Measurements from ENCODE around the gene BRF1.

Gene BRF1

DNA sequence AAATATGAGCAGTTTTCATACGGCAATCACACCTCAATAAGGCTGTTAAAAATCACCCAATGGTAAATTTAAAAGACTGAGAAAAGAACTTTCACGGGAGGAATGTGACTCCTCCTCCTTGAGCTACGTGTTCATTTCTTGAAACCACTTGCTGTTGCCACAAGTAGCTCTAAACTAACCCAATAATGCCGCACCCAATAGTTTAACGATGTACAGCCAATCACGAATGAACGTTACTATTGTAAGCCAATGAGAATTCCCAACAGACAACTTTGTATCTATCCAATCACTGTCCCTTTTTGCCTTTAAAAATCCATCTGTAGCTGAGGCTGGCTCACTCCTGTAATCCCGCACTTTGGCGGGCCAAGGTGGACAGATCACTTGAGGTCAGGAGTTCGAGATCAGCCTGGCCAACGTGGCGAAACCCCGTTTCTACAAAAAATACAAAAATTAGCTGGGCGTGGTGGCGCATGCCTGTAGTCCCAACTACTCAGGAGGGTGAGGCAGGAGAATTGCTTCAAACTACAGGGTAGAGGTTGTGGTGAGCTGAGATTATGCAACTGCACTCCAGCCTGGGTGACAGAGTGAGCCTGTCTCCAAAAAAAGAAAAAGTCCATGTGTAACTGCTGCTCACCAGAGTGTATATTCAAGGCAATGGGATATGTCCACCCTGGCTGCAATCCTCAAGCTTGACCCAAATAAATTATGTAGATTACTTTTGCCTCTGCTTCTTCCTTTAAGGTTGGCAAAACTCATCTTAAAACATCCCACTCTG lies 76.8 kb downstream of the BRF1 start:
- DNase-seq: no peak

DNA sequence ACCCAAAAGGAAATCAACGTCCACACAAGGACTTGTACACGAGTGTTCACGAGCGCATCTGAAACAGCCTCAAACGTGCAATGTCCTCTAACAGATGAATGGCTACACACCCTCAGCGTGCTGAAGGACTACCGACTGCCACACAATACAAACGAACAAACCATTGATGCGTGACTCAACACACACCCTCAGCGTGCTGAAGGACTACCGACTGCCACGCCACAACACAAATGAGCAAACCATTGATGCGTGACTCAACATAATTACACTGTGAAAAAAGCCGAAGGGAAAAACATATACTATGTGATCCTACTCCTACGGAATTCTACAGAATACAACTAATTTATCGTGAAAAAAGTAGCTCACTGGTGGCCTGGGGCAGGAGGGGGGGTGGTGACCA lies 77.5 kb downstream of the BRF1 start:
- DNase-seq: no peak

DNA sequence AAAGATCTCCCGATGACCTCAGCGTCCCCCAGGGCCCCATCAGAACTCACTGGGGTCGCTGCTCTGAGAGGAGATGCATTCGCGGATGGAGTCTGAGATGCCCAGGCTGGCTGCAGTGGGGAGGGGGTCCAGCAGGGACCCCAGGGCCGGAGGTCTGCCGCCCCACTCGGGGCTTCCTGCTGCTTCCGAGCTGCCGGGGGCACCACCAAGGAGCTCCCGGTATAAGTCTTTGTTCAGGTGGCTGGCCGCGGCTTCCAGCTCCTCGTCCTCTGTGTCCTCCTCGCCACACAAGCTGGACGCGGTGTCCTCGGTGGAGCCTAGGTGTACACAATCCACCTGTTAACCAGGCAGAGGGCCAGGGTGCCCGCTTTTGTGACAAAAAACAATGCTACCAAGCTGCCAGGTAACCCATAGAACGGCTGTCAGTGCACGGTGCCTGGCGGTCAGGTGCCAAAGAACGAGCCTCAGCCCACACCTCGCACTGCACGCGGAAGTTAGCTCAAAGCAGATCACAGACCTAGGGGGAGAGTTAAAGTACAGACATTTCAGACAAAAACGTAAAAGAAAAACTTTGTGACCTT lies 79.1 kb downstream of the BRF1 start:
- no peak for DNase-seq

DNA sequence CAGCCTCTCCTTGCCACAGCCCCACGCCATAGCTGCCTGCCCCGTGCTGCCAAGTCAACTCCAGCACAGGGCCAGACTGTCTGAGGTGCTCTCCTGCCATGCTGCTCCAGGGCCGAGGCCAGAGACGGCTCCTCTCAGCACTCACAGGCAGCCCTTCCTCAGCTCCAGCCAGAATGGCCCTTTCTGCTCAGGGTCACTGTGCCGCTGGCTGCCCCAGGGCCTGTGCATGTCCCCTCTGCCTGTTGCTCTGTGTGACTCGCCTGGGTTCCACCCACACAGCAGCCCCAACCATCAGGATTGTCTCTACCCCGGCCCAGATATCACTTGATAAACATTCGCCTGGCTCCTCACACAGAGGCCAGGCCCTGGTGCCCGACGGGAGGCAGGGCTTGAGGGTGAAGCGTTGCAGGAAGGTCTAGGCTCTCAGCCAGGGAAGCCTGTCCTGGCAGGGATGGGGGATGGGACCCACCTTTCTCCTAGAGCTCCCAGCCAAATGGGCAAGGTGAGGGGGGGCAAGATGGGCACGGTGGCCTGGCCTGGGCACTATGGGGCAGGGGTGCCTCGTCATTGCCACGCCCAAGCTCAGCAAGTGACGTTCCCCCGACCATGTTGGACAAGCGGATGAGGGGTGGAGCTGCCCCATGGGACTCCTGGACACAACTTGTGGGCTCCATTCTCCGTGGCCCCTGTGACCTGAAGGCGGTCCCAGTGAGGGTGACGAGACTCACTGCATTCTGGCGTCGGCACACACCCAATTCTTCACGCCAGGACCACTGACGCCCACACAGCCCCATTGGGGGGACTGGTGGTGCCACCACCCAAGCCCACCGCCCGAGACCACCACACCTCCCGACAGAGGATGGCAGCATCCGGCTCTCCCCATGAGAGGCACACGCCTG lies 79.9 kb downstream of the BRF1 start:
- DNase-seq: no peak

DNA sequence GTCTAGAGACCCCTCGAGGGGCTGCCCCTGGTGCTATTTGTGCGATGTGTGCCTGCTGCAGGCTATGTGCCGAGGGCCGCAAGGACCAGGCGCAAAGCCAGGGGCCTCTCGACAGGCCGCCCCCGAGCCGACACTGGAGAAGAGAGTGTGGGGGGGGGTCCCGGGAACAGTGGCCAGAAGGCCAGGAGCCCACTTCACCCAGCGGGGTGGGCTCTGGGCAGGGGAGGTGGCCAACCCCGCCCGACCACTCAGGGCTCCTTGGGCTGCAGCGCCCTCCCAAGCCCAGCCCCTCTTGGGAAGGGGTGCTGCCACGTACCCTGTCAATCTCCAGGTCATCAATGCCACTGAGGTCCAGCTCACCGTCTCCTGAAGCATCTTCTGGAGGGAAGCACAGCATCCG lies 81.0 kb downstream of the BRF1 start:
- DNase-seq: no peak

DNA sequence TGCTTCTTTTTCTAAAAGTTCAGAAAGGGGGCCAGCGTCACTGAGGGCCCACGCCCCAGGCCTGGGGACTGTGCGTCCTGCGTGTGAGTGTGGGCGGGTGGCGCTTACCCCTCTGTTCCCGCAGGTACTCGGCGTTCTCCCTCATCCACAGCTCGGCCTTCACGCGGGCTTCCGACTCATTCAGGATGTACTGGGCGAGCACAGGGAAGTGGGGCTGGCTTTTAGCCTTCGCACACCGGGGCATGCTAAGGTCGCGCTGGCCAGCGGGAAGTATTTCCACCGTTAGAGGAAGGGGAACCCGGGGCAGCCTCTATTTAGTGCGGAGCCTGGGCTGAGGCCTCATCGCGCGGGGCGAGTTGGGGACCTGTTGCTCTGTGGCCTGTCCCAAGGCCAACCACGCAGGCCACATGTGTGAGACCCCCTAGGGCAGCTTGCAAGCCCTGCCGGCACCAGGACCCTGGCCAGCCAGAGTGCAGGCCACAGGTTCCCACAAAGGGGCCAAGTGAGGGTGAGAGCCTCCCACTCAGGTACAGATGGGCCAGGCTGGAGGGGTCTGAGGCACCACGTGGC lies 81.7 kb downstream of the BRF1 start:
- no peak for DNase-seq

DNA sequence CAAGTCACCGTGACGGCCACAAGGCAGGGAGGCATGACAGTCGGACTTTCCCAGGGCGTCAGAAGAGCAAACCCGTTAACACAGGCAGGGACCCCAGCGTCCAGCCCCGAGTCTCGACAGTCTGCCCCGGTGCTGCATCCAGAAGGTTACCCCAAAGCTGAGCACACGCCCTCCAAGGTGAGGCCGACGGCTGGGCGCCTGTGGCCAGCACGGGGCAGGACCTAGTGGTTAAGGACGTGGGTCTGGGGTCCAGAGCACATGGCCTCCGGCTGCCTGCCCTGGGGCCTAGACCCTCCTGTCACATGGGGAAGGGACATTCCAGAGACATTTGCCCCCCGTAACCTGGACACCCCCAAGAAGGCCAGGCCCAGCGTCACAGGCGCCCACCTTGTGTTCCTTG lies 82.2 kb downstream of the BRF1 start:
- DNase-seq: no peak

DNA sequence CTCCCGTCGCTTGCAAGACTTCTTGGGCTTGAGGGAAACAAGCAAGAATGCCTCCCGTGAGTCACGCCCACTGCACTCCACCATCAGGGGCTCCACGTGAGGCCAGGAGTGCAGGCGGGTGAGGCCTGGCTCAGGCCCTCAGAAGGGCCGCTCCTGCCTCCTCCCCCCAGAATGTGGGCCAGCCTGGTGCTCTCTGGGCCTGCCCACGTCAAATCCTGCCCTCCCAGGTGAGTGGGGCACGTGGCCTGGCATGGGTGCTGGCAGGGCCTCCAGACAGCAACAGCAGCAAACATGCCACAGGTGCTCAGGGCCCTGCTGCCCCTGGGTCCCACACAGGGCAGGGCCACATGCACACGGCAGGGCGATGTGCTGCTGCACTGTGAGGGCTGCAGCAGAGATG lies 83.0 kb downstream of the BRF1 start:
- no peak for DNase-seq

DNA sequence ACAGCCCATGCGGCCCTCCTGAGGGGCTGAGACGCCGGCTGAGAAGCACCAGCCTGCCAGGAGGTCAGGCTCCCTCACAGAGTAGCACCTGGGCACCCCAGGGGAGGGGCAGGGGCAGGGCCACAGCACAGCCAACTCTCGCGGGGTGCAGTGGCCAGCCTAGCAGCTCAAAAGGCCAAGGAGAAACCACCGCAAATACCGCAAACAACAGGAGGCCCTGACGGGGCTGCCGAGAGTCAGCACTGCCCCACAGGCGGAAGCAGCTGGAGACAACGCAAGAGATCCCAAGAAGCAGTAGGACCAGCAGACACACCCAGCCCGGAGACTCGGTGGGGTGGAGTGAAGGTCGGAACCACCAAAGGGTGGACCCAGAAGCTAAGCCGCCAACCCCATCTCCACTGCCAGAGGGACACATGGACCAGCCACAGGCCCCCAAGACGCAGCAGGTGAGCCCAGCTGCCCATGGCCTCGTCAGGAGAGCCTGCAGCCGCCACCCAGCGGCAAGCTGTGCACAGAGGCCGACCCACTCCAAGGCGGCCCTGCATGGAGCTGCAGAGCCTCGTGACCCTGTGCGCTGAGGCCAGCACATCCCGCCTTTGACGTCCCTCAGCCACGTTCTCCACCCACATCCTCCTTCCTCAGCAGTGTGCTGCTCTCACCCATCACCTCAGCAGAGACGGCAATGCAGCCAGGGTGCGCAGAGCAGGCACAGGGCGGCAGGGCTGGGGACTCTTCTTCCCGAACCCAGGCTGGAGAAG lies 84.1 kb downstream of the BRF1 start:
- no peak for DNase-seq

DNA sequence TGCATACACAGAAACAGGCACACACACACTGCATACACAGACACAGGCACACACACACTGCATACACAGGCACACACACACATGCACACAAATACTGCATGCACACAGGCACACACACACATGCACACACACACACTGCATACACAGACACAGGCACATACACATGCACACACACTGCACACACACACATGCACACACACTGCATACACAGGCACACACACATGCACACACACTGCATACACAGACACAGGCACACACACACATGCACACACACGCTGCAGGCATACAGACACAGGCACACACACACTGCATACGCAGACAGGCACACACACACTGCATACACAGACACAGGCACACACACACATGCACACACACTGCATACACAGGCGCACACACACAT lies 85.2 kb downstream of the BRF1 start:
- DNase-seq: no peak

DNA sequence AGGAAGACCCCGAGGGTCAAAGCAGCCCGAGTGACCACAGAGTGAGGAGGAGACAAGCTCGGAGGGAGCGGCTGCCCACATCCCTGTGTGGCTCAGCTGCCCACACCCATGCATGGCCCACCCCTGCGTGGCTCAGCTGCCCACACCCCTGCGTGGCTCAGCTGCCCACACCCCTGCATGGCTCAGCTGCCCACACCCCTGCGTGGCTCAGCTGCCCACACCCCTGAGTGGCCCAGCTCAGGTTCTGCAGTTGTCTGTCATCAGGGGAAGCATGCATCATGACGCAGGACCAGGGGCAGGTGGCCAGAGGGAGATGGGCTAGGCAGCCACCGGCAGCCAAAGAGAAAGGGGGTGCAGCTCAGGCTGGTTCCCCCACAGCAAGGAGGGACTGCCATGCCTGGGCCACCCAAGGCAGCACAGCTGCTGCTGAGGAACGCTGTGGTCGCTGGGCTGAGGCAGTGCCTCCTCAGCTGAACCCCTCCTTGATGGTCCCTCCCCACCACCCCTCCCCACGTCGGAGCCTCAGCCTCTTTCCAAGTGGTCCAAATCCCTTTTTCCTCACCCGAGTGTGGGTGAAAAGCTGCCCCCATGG lies 86.4 kb downstream of the BRF1 start:
- DNase-seq: no peak

DNA sequence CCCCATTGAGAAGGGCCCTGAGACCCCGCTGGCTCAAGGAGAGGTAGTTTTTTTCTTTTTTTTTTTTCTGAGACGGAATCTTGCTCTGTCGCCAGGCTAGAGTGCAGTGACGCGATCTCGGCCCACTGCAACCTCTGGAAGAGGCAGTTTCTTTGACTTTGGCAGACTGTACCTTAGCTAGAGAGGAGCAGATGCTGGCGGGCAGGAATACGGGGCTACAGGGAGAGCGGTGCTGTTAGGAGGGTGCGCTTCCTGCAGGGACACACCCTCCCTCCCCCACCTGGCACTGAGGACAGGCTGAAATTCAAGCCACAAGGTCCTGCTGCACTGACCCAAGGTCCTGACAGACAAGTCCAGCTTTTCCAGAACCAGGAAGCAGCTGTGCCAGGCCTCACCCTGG lies 87.4 kb downstream of the BRF1 start:
- DNase-seq: no peak

DNA sequence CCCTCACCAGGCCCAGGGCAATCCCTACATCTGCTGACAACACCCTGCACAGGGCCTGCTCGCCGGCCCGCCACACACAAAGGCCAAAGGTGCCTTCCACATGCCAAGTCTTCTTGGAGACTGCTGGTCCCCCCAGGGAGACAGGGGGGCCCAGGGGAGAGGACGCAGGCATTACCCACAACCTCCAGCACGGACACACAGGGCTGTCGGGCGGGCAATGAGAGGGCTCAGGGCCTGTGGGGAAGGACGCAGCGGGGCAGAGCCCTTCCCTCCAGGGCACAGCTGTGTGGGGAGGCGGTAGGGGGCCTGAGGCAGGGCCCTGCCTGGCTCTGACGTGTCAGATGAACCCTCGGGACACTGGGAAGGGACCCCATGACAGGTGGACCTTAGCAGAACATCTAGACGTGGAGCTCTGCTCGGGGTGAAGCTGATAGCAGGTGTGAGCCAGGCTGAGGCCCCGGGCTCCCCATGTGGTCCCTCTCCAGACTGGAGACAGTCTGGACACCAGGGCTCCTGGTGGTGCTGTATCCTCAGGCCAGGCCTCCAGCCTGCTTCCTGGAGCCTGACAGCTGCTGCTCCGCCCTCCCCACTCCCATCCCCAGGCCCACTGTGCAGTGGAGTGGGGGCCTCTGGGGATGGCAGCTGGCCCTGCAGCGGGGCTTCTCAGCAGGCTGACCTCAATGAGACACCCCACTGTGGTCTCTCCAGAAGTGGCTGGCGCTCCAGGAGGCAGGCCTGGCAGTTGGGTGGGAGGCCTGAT lies 88.1 kb downstream of the BRF1 start:
- DNase-seq: no peak

DNA sequence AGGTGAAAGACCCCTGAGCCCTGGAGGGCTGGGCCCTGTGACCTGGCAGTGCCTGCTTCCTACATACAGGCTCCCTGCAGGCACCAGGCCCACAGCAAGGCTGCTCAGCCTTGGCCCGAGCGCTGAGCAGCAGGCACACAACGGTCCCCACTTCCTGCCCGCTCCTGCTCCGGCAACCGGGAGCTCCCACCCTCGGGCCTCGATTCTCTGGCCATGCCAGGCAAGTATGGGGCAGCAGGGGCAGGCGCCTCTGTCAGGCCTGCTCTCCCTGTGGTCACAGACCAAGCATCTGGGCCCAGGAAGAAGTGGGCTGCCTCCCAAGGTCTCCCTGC lies 89.1 kb downstream of the BRF1 start:
- no peak for DNase-seq

DNA sequence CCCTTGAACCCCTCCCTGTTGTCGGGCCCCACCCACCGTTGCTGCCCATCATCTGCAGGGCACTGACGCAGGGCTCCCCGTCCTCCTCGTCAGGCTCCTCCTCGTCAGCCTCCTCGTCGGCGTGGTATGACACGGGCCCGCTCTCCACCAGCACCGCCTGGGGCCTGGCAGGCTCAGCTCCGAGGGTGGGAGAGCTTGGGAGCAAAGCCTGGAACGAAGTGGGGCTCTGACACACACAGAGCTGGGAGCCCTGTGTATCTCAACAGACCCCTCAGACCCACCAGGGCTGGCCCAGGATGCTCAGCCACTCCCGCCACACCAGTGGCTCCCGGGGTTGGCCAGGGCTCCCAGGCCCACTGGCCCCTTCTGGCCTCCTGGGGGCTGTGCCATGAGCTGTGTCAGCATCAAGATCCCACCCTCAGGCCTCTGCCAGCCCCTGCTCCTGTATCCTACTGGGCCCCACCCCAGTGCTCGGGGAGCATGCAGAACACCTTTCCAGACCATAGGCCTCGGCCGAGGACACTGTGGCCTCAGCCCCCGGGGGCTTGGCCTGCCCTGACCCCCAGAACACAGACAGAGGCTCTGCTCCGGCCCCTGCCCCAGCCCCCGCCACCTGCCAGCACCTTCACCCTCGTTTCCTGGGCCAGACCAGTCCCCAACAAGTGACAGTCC lies 89.6 kb downstream of the BRF1 start:
- no peak for DNase-seq

DNA sequence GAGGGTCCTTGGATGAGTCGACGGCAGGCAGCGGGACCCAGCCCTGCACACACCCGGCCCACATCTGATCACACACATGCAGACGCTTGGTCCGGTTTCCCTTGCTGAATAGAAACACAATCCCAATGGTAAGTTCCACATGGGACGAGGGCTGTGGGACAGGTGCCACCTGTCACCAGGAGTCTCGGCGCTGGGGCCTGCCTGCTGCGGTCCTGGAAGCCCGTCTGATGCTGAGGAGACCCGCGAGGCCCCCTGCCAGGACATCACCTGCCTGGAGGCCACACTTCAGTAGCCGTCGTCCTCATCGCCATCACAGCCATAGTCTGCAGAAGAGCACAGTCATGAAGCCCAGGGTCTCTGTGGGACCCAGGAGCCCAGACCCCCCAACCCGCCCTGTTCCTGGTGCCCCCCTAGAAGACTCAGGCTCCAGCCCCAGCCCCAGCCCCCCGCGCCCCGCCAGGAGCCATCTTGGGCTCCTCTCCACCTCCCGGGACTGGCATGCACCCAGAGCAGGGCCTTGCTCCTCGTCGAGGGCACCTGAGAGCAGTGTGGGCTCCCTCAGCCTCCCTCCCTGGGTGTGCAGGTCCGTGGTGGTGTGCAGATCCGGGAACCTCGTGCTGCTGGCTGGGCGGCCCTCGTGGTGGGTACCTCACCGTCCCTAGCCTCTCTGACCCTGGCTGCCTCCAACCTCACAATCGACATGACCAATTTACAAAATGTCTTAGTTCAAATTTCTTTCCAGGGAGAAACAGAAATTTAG lies 90.4 kb downstream of the BRF1 start:
- no peak for DNase-seq

DNA sequence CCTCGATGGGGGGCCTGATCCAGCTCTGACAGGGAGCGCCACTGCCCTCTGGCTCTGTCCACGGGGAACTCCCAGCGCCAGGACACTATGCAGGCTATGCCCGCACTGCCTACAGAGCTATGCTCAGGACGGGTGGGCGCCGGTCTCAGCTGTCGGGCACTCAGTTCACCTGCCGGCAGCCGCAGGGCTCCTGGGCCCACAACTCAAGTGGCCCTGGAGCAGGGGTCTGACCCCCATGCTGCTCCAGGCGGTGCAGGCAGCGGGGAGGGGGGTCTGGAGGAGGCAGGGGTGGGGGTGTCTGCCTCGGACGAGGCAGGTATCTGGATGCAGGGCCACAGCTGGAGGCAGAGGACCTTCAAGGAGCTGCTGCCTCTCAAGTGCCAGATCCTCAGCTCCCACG lies 91.2 kb downstream of the BRF1 start:
- no peak for DNase-seq

DNA sequence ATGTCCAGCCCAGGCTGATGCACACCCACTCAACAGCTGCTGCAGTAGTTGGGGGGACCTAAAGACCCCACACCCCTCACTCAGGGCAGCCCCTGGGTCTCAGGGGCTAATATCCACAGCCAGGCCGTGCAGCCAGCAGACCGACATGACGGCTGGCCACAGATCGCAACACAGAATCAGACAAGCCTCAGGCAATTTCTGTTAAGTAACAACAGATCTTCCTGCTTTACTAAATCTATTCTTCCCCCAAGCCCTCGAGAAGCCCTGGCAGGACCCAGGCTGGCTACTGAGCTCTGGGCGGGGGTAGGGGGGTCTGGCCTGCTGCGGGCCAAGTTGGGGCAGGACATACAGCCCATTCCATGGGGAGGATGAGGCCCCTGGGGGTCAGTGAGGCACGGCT lies 91.7 kb downstream of the BRF1 start:
- no peak for DNase-seq

DNA sequence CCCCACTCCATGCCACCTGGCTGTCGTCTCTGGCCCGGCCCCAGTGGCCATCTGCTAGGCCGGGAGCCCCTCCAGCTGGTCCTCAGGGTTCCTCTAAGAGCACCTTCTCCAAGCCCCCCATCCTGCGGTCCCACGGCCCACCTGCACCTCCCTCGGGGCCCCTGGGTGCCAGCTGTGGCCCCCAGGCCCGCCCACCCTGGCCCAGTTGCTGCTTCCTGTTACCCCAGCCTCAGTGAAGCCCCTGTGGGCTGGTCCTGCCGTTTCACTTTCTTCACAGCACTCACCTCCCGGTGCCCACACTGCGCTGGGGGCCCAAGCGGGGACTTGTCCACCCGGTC lies 92.1 kb downstream of the BRF1 start:
- DNase-seq: no peak

DNA sequence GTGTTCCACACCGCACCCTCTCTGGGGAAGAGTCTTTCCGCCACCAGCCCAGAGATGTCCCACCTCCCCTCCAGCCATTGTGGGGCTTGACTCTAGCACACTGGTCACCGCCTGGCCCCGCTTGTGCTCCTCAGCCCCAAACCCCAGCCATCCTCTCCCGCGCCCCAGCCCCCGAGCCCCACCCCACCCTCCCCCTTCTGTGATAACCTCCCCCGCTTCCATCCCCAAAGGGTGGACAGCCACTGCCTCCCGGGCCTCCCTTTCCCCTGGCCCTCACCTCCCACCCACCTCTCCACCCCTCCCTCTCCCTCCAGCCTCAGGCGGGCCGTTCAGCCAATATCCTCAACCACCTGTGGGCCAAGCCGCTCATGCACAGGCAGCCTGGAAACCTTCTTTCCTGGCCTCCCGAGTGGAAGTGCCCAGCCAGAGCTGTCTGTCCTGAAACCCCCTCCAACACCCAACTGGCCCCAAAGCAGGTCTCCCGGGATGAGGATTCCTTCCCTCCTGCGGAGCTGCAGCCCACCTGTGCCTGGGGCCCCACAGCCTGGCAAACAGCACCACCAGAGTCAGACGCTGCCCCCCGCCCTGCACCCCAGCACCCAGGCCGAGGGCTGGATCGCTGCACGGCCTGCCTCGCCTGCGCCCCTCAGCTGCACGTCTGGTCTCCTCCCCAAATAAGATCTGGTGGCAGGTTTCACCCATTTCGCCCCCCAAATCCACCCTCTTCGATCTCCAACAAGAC lies 92.6 kb downstream of the BRF1 start:
- DNase-seq: no peak
